OCI-LY7 (cell line): ENCODE results near the gene DPM1. TPM values are rescaled to one million over a fixed set of nuclear protein-coding genes. Genes with fewer than 3 reads are reported as not detected.

ENCODE experiments used
- BruUV-seq: library from RNA; stranded (reverse); fragments of 400-500 nt; replicated peaks from 2 replicates; lab custom pipeline; 2021; lab: Mats Ljungman, UMichigan
- CTCF ChIA-PET: fragments of 300-600 bp; sonication (Branson Sonifier 250); formaldehyde crosslinking; loops from one replicate; lab custom pipeline; 2022; ENCODE audit warnings: antibody characterized with exemption; ENCODE audit not compliant: unreplicated experiment; lab: Charles Lee
- POLR2A ChIA-PET: fragments of 300-600 bp; sonication (Branson Sonifier 250); formaldehyde crosslinking; loops from one replicate; lab custom pipeline; 2022; ENCODE audit warnings: antibody characterized with exemption; lab: Charles Lee
- DNase-seq: peaks from one replicate; pipeline ENCODE4 v3.0.0-alpha.2; 2015; ENCODE audit warnings: low spot score
- H2AFZ ChIP-seq: fragments of 200-600 bp; sonication (generic), shearing (Covaris generic); 2 replicates; pipeline ENCODE4 v1.6.1; 2014; ENCODE audit warnings: mild to moderate bottlenecking, antibody characterized with exemption, low read length, moderate library complexity
- H3K27ac ChIP-seq: fragments of 200-600 bp; sonication (generic); 2 replicates; pipeline ENCODE4 v1.5.1; 2014; ENCODE audit warnings: mixed run types, low read depth, mild to moderate bottlenecking, moderate library complexity, low read length, inconsistent platforms; ENCODE audit not compliant: poor library complexity, severe bottlenecking
- H3K36me3 ChIP-seq: fragments of 200-600 bp; sonication (generic); 2 replicates; pipeline ENCODE4 v1.6.1; 2014; ENCODE audit warnings: mild to moderate bottlenecking, antibody characterized with exemption, low read length, moderate library complexity, mixed read lengths; ENCODE audit not compliant: insufficient read depth
- H3K4me1 ChIP-seq: fragments of 200-600 bp; sonication (generic); 2 replicates; pipeline ENCODE4 v1.5.1; 2014; ENCODE audit warnings: mild to moderate bottlenecking, low read length; ENCODE audit not compliant: insufficient read depth, poor library complexity, severe bottlenecking
- H3K4me2 ChIP-seq: fragments of 200-600 bp; sonication (generic); 2 replicates; pipeline ENCODE4 v1.6.1; 2014; ENCODE audit warnings: mild to moderate bottlenecking, low read length
- H3K4me3 ChIP-seq: fragments of 200-600 bp; sonication (generic); 2 replicates; pipeline ENCODE4 v1.5.1; 2014; ENCODE audit warnings: mild to moderate bottlenecking, low read depth, low read length; ENCODE audit not compliant: poor library complexity, severe bottlenecking
- H3K79me2 ChIP-seq: fragments of 200-600 bp; sonication (generic); 2 replicates; pipeline ENCODE4 v1.6.1; 2016; ENCODE audit warnings: low read depth, mild to moderate bottlenecking, low read length, moderate library complexity, mixed read lengths; ENCODE audit not compliant: insufficient read depth
- H3K9me2 ChIP-seq: fragments of 200-600 bp; sonication (generic); 2 replicates; pipeline ENCODE4 v1.6.1; 2016; ENCODE audit warnings: mild to moderate bottlenecking, low read length, mixed read lengths; ENCODE audit not compliant: insufficient read depth
- H3K9me3 ChIP-seq: fragments of 200-600 bp; sonication (generic); 2 replicates; pipeline ENCODE4 v1.6.1; 2014; ENCODE audit warnings: mild to moderate bottlenecking, mixed run types, low read length, mixed read lengths
- H4K20me1 ChIP-seq: fragments of 200-600 bp; sonication (generic); 2 replicates; pipeline ENCODE4 v1.6.1; 2014; ENCODE audit warnings: mild to moderate bottlenecking, antibody characterized with exemption, low read length, moderate library complexity, mixed read lengths; ENCODE audit not compliant: insufficient read depth
- CTCF ChIP-seq: fragments of 200-600 bp; sonication (generic); conservative IDR thresholded peaks from 2 replicates; pipeline ENCODE4 v1.5.1; 2014; ENCODE audit warnings: mild to moderate bottlenecking, antibody characterized with exemption, low read length, moderate library complexity, mixed read lengths
- EZH2phosphoT487 ChIP-seq: fragments of 200-600 bp; sonication (generic); IDR thresholded peaks from 2 replicates; pipeline ENCODE4 v1.6.1; 2018; ENCODE audit warnings: low read depth, borderline replicate concordance, mild to moderate bottlenecking, mixed run types, antibody characterized with exemption, low read length, moderate library complexity, mixed read lengths
- intact Hi-C: fragments of 100-400 bp; cut with micrococcal nuclease; formaldehyde crosslinking; loops from one replicate; pipeline ENCODE4 v1.10.0; 2022; ENCODE audit not compliant: unreplicated experiment
- total RNA-seq, 2 experiments: library from RNA; depleted of rRNA in 1 of 2; stranded (reverse); fragments of >200 nt in 1 of 2; shearing (Covaris generic) in 1 of 2; gene quantifications; 2 replicates each; pipeline ENCODE4 v1.2.3, GENCODE V29; 2014 to 2022

The DPM1 gene
- total RNA-seq, 2 experiments from 2014 or later, result 60.2 to 71.2 TPM

GRCh38 chr20:50930976-50931305 is 27.4 kb downstream of the DPM1 start:
- TF ChIP-seq CTCF (no peak), EZH2phosphoT487 (no peak)
- intact Hi-C loops, result loop anchor here (2.0 kb wide), 2 partner anchors 28 to 200 kb away; partner anchors contain the start of genes DPM1, MOCS3 and PARD6B
- Histone ChIP-seq H3K4me2 (peak overlapping the region; percentile 78; the same call in 1 of the 2 replicates), H3K79me2 (peaks cover 45% of the 10 kb centered on the region), H3K9me2 (no peaks in the 10 kb centered on the region), H3K4me3 (peak overlapping the region; percentile 69), H3K36me3 (peaks cover 84% of the 10 kb centered on the region), H3K9me3 (no peaks in the 10 kb centered on the region), H4K20me1 (peaks cover 17% of the 10 kb centered on the region), H3K27ac (peak overlapping the region; percentile 85), H2AFZ (no peak overlapping the region), H3K4me1 (peaks cover 45% of the 10 kb centered on the region)
- no TSS peak for BruUV-seq
- ChIA-PET POLR2A (interaction anchor here (0.6 to 1.3 kb wide), 13 partner anchors 17 to 1259 kb away, joined by 3 to 7 read pairs (median 3); no protein-coding TSS in a partner anchor), CTCF (interaction anchor here (0.6 kb wide), 2 partner anchors 124 to 131 kb away, joined by 3 read pairs; no protein-coding TSS in a partner anchor)
- no peak for DNase-seq

- Histone ChIP-seq H4K20me1 (peaks cover 23% of the 10 kb centered on the region), H2AFZ (no peak overlapping the region), H3K27ac (peak overlapping the region; percentile 89), H3K36me3 (peaks cover 84% of the 10 kb centered on the region), H3K4me3 (peak overlapping the region; percentile 93), H3K9me3 (no peaks in the 10 kb centered on the region), H3K79me2 (peaks cover 50% of the 10 kb centered on the region), H3K4me2 (peak overlapping the region; percentile 94), H3K4me1 (peaks cover 51% of the 10 kb centered on the region), H3K9me2 (no peaks in the 10 kb centered on the region)
- no TSS peak for BruUV-seq
- POLR2A ChIA-PET, result interaction anchor here (0.6 to 1.5 kb wide), 10 partner anchors 17 to 1258 kb away, joined by 3 to 6 read pairs (median 3); partner anchors contain the start of gene BCAS4
- intact Hi-C loops, result loop anchor here (2.0 kb wide), 2 partner anchors 28 to 200 kb away; partner anchors contain the start of genes DPM1, MOCS3 and PARD6B
- DNase-seq, result peak; percentile 53
- TF ChIP-seq EZH2phosphoT487, result no peak
- CTCF ChIA-PET, result interaction anchor here (0.6 to 2.2 kb wide), 5 partner anchors 22 to 136 kb away, joined by 3 to 8 read pairs (median 3); partner anchors contain the start of genes BCAS4, DPM1 and MOCS3
Measured at GRCh38 chr20:50930139-50930975, 28.0 kb downstream of the DPM1 start.

- H3K27ac ChIP-seq, result peak overlapping the region; percentile 89
- CTCF ChIA-PET, result interaction anchor here (1.3 to 2.2 kb wide), 3 partner anchors 21 to 135 kb away, joined by 3 to 8 read pairs (median 5); partner anchors contain the start of genes BCAS4, DPM1 and MOCS3
- no peaks in the 10 kb centered on the region for H3K9me2 ChIP-seq
- BruUV-seq, result no TSS peak
- peaks cover 84% of the 10 kb centered on the region for H3K36me3 ChIP-seq
- intact Hi-C loops, result loop anchor here (1.0 to 2.0 kb wide), 4 partner anchors 29 to 199 kb away; partner anchors contain the start of genes DPM1, MOCS3 and PARD6B
- no peak overlapping the region for H2AFZ ChIP-seq
- peak overlapping the region; percentile 94 for H3K4me2 ChIP-seq
- no peak for TF ChIP-seq EZH2phosphoT487
- peak; percentile 100 for TF ChIP-seq CTCF
- peaks cover 59% of the 10 kb centered on the region for H3K79me2 ChIP-seq
- H4K20me1 ChIP-seq, result peaks cover 31% of the 10 kb centered on the region
- H3K4me1 ChIP-seq, result peaks cover 59% of the 10 kb centered on the region
- H3K4me3 ChIP-seq, result peak overlapping the region; percentile 93
- H3K9me3 ChIP-seq, result no peaks in the 10 kb centered on the region
- POLR2A ChIA-PET, result interaction anchor here (0.6 to 1.5 kb wide), 3 partner anchors 18 to 135 kb away, joined by 3 to 6 read pairs (median 4); partner anchors contain the start of gene BCAS4
- DNase-seq, result peak; percentile 97
Measured at GRCh38 chr20:50929299-50930138, 28.8 kb downstream of the DPM1 start.
